ENCODE data around the gene PDPN.

The PDPN gene

GRCh38 chr1:13583966-13584791 is 547 bp downstream of the PDPN start:
- DNase-seq (ENCODE audit: low read depth), result peak; percentile 78
- TF ChIP-seq CTCF (conservative IDR thresholded peaks at IDR 0.05; ENCODE audit: control insufficient read depth, insufficient read depth, low read depth, low read length), result no peak
- H3K4me3 ChIP-seq (ENCODE audit: control insufficient read depth, low read depth, low read length), result peak overlapping the region; percentile 50

- DNase-seq (ENCODE audit: low read depth), result no peak
- TF ChIP-seq CTCF (conservative IDR thresholded peaks at IDR 0.05; ENCODE audit: control insufficient read depth, insufficient read depth, low read depth, low read length), result no peak
- no peak overlapping the region for H3K4me3 ChIP-seq (ENCODE audit: control insufficient read depth, low read depth, low read length)
These were observed 1.4 kb downstream of the PDPN start for GRCh38 chr1:13584876-13585611.

GRCh38 chr1:13585612-13585991 is 2.0 kb downstream of the PDPN start:
- DNase-seq (ENCODE audit: low read depth), result no peak
- TF ChIP-seq CTCF (conservative IDR thresholded peaks at IDR 0.05; ENCODE audit: control insufficient read depth, insufficient read depth, low read depth, low read length), result no peak
- H3K4me3 ChIP-seq (ENCODE audit: control insufficient read depth, low read depth, low read length), result no peak overlapping the region

- DNase-seq (ENCODE audit: low read depth), result no peak
- TF ChIP-seq CTCF (conservative IDR thresholded peaks at IDR 0.05; ENCODE audit: control insufficient read depth, insufficient read depth, low read depth, low read length), result no peak
- no peak overlapping the region for H3K4me3 ChIP-seq (ENCODE audit: control insufficient read depth, low read depth, low read length)
These were observed 2.4 kb downstream of the PDPN start for GRCh38 chr1:13586001-13586400.

- no peak for TF ChIP-seq CTCF (conservative IDR thresholded peaks at IDR 0.05; ENCODE audit: control insufficient read depth, insufficient read depth, low read depth, low read length)
- no peak overlapping the region for H3K4me3 ChIP-seq (ENCODE audit: control insufficient read depth, low read depth, low read length)
- no peak for DNase-seq (ENCODE audit: low read depth)
These were observed 3.8 kb downstream of the PDPN start for GRCh38 chr1:13587256-13588030.

GRCh38 chr1:13588946-13589796 is 5.5 kb downstream of the PDPN start:
- H3K4me3 ChIP-seq (ENCODE audit: control insufficient read depth, low read depth, low read length), result no peak overlapping the region
- no peak for DNase-seq (ENCODE audit: low read depth)
- TF ChIP-seq CTCF (conservative IDR thresholded peaks at IDR 0.05; ENCODE audit: control insufficient read depth, insufficient read depth, low read depth, low read length), result no peak

All from fibroblast of mammary gland (primary cell).